Activated CD8-positive, alpha-beta memory T cell treated with anti-CD3 and anti-CD28 coated beads, Interleukin-2, amount 50 U/mL, for 1 hour (primary cell): Measurements from ENCODE around the gene OAF.

Experiments
- DNase-seq: peaks from one replicate; pipeline ENCODE4 v3.0.0-alpha.2; 2020; ENCODE audit errors: extremely low read depth

The OAF gene

DNA sequence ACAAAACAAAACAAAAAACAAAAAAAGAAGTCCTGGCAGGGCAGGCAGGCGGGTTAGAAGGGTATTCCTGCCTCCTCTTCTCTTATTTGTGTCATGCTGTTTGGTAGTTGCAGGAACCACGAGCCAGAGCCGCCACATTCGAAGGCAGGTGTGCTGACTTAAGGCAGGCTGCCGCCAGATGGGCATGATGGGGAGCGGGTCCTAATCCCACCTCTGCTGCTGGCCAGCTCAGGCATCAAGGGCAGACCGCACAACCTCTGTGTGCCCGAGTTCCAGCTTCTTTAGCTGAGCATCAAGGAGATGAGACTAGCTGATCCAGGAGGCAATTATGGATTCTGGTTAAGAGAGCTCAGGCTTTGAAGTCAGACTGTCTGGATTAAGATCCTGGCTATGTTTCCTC lies 12.1 kb downstream of the OAF start:
- no peak for DNase-seq

DNA sequence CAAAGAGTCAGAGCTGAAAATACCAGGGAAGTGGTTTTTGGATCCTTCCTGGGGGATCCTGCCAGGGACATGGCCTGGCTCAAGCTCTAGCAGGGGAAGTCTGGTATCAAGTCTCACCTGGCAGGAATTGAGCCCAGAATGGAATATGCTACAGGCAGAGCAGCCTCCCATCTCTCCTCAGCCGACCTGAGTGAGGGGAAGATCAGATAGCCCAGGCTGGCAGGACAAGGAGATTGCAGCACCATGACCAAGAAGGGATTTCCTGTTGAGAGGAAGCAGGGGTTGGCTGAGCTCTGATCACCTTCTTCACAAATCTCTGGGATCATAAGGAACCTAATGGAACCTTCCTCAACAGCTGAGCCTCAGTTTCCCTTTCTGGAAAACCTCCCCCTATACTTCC lies 13.0 kb downstream of the OAF start:
- DNase-seq, result no peak

DNA sequence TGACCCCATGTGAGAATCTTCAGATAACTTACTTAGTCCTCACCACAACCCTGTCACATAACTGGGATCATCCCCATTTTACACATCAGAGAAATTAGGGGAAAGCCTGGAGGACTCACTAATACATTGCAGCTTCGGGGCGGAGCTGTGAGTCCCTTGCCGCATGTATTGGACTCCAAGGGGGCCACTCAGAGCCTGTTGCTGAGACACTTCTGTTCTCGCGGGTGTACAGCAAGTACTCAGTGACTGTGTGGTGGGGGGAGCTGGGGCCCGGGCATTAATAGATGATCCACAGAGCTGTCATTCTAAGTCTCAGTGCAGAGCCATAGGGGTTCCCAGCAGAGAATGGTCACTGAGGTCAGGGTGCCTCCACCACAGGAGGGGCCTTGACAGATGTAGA lies 13.5 kb downstream of the OAF start:
- no peak for DNase-seq

DNA sequence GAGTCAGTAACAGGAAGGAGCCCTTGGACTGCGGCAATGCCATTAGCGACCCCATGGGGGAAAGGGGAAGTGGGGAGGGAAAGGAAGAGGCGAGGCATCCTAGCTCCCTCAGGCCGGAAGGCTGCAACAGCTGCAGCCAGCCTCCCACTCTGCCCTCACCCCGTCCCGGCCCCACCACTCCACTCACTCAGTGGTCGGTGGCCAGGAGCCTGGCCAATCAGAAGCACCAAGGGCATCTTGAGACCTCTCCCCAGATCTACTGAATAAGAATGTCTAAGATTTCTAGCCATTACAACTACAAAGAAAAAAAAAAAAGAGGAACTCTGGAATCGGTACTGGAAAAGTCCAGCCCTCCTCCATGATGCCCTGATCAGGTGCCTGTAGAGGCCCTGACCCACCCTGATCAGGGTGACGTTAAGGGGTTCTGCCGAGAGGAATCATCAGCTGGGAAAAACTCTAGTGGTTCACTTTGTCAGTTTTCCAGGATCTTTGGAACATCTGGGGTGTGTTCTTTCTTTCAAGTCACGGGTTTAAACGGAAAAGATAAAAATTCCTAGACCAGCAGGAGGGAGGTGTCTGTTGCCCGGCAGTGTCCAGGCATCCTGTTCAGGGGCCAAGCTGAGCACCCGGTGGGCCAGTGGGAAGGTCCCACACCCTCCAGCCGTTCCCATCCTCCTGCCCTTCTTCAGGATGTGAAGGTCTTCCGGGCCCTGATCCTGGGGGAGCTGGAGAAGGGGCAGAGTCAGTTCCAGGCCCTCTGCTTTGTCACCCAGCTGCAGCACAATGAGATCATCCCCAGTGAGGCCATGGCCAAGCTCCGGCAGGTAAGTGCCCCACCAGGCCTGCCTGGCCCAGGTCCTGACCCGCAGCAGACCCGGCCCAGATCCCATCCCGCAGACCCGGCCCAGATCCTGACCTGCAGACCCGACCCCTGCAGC lies 14.4 kb downstream of the OAF start:
- no peak for DNase-seq

DNA sequence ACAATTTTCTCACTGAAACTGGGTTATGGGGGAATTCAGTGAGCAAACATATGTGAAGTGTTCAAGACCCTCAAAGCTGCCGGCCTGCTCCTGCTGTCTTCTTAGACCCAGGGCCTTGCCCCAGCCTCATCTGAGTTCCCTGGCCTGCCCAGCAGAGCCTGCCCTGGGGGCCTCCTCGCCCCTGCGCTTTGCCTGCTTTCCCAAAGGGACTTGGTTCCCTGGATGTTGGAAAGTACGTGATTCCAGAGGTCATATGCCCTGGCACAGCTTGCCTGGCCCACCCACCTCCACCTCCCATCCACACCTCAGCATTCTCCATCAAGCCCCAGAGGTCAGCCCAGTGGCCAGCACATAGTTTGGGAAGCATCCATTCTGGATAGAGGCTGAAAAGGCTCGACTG lies 15.4 kb downstream of the OAF start:
- no peak for DNase-seq

DNA sequence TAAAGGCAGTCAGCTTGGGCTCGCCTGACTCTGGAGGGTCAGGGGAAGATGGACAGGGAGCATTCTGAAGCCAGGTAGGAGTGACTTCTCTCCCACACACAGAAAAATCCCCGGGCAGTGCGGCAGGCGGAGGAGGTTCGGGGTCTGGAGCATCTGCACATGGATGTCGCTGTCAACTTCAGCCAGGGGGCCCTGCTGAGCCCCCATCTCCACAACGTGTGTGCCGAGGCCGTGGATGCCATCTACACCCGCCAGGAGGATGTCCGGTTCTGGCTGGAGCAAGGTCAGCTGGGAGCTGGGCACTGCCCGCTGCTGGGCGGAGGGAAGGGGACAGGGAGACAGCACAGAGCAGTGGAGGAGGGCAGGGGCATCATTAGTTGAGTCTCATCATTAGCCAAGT lies 15.9 kb downstream of the OAF start:
- no peak for DNase-seq

DNA sequence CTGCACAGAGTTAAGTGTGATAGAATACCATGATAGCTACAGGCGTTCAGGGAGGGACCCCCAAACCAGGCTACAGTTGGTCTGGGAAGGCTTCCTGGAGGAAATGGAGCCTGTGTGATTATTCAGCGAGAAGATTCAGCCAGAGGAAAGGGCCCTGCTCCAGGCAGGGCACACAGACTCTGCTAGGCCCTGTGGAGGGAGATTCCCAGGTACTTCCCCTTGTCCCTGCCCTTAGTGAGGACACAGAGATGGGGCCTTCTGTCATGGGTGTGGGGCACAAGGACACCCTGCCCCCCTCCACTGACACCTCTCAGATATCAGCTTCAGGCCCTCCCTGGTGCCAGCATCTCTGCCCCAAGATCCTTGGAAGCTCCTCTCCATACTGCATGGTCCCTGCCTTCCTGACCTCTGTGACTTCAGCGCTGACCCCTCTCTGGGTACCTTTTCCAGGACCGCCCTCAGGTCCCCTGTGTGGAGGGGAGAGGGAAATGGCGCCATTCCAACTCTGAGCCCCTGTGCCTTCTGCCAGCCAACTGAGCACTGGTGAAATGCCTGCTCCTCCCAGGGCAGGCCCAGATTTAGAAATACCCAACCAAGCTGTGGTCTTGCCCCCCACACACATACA lies 16.5 kb downstream of the OAF start:
- no peak for DNase-seq

DNA sequence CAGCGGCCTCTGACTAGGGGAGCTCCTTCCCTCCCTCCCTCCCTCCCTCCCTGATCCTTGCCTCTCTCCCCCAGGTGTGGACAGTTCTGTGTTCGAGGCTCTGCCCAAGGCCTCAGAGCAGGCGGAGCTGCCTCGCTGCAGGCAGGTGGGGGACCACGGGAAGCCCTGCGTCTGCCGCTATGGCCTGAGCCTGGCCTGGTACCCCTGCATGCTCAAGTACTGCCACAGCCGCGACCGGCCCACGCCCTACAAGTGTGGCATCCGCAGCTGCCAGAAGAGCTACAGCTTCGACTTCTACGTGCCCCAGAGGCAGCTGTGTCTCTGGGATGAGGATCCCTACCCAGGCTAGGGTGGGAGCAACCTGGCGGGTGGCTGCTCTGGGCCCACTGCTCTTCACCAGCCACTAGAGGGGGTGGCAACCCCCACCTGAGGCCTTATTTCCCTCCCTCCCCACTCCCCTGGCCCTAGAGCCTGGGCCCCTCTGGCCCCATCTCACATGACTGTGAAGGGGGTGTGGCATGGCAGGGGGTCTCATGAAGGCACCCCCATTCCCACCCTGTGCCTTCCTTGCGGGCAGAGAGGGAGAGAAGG lies 18.1 kb downstream of the OAF start:
- DNase-seq, result no peak

DNA sequence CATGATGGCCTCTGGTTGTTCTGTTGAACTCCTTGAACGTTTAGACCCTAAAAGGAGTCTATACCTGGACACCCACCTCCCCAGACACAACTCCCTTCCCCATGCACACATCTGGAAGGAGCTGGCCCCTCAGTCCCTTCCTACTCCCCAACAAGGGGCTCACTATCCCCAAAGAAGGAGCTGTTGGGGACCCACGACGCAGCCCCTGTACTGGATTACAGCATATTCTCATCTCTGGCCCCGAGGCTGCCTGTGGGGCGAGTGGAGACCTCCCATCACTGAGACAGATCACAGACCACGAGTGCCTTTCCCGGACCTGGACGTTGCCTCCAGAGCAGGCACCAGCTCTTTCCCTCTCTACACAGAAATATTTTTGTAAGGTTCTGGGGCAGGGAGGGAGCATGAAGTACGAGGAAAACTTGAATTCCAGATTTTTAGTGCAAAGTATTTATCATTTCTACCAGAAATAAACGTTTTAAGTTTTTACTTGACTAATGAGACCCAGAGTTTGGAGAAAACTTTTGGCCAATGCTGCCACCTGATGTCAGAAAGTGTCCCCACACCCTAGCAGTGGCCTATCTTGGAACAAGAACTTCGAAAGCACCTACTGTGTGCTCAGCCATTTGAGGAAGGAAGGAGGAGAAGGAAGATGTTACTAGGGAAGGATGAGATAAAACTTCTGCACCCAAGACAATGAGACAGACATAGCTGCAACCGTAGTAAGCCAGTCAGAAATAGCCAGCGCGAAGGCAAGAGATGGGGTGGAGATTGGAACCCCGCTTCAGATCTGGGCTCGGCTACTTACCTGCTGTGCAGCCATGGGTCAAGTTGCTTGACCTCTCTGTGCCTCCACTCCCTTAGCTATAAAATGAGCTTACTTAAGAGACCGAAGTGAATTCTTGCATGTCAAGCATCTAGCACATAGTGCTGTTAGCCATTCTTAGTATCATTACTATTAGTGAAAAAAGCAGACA lies 18.9 kb downstream of the OAF start:
- DNase-seq, result no peak

DNA sequence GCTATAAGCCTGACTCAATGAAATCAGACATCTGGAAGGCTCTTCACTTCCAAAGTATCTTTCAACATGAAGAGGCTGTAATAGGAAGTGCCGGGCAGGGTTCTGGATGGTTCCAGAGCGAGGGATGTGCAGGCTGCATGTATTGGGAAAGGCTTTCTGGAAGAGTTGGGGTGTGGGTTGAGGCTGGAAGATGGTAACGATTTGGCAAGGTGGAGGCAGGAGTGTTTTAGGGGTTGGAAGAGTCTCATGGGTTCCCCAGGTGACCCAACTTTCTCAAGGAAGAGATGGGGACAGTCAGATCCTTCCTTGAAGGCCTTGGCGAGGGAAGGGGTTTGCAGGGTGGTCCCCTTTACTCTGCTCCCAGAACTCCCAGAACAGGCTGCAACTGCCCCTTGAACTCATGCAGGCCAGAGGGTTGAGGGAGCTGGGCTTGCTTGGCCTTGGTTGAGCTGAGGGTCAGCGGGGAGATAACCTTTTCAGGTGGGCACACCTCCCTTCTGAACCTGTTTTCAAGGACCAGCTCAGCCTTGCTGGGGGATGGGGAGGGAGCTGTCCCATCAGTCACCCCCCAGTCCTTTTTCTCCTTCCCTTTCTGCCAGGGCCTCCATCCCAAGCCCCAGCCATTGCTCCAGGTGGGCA lies 19.7 kb downstream of the OAF start:
- no peak for DNase-seq

DNA sequence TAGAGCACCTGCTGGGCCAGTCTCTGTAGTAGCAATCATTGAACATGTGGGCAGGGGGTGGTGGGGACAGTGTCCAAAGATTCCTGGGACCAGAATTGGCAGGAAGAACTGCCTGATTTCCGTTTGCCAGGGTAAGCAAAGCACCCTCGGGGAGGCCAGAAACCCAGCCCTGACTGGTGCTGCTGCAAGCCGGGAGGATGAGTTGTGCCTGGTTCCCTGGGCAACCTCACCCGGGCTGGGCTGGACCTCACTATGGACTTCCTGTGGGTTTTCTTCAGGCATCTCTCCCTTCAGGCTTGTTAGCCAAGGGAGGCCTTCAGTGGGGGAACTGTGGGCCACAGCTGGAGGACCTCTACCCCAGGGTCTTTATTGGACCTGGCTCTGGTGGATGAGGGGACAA lies 21.1 kb downstream of the OAF start:
- DNase-seq, result no peak

DNA sequence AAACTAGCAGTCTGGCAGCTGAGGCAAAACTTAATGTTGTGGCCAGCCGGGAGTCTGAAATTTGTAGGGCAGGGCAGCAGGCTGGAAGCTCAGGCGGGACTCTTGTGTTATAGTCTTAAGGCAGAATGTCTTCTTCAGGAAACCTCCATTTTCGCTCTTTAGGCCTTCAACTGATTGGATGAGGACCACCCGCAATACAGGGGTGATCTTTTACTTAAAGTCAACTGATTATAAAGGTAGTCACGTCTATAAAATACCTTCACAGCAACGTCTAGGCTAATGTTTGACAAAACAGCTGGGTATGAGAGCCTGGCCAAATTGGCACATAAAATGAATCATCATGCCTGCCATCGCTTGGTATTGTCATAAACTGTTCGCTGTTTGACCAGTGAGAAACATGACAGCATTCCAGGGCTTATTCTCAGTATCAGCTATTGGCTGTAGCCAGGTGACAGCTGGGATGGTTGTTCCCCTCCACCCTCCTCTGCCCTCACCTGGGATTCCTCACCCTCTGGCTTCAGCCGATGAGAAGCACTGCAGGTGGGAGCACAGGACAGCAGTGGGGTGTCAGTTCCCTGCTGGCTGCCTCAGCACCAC lies 22.5 kb downstream of the OAF start:
- no peak for DNase-seq

DNA sequence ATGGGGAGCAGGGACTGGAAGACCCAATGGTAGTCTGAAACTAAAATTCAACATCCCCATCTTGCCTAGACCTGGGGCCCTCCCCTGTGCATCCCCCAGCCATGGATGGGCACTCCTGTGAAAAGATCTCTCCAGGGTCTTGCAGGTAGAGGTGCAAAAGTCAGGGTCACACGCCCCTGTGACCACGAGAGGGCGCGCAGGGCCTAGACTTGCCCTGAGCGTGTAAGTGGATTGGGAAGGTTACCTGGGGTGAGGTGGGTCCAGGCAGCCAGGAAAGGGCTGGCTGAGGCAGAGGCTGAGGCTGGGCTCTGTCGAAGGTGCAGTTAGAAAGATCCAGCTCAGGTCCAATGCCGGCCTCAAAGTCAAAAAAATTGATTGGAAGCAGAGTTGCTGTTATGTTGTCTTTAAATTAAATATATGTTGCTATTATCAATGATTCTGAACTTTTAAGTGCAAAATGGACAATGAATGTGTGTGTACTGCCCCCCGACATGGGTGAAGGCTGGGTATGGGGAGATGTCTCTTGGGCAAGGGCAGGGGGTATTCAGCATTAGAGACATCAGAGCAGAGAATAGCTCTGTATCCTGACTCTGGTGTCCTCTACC lies 24.3 kb downstream of the OAF start:
- DNase-seq, result no peak

DNA sequence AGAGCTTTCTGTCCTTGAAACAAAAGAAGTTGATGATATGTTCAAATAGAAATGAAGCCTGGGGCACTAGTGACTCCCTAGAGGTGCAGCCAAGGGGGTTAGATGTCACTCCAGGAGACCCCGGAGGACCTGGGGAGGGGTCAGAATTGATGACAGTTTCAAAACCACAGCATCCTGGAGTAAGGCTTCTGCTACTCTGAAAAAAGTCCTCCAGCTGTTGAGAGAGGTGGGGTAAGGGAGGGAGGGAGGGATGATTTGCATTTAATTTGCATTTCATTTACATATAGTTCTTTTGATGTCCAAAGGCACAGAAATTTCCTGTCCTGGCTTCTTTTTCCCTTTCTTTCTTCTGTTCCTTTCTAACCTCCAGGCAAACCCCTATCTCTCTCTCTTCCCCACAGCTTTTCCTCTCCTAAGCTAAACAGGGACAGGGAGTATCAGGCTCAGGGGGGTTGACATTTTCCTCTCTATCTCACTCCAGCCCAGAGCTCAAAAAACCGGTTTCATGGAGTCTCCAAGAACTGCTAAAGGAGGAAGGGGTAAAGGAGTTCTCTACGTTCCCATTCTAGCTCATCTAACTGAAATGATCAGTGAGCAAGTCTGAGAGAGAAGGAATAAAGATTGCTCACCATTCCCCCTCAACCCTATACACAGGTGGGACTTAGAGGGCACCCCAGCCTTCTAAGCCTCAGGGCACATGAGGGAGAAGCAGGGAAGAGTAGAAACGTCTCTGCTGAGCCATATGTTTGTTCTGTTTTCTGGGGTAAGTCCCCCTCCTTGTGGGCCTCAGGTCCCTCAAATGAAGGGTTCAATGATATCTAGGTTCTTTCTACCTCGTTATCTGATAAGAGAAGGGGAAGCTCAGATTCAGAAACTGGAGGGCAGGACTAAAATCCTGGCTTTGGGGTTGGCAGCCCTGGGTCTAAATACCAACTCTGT lies 25.6 kb downstream of the OAF start:
- no peak for DNase-seq

DNA sequence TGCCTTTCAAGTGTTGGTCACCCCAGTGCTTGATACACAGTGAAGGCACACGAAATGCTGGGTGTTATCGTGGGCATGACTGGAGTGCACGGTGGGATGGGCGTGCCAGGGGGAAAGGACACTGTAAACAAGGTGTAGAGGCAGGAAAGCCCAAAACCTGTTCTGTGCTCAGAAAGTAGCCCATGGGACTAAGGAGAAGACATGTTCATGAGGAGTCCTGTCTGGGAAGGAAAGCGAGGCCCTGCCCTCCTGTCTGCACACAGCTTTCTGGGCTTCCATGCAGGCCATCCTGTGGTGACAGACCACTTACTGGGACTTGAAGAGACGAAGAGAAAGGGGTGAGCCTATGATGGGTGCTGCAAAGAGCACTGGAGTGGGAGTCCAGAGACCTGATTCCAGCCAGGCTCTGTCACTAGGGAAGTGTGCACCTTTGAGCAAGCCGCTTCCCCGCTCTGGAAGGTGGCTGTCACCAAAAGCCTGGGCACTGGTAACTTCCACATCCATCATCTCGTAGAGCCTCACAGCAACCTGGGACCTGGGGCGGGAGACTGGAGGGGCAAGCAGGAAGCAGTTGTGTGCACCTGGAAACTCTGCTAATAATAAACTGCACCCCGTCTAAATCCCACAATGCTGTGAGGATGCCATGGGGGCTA lies 28.3 kb downstream of the OAF start:
- no peak for DNase-seq

DNA sequence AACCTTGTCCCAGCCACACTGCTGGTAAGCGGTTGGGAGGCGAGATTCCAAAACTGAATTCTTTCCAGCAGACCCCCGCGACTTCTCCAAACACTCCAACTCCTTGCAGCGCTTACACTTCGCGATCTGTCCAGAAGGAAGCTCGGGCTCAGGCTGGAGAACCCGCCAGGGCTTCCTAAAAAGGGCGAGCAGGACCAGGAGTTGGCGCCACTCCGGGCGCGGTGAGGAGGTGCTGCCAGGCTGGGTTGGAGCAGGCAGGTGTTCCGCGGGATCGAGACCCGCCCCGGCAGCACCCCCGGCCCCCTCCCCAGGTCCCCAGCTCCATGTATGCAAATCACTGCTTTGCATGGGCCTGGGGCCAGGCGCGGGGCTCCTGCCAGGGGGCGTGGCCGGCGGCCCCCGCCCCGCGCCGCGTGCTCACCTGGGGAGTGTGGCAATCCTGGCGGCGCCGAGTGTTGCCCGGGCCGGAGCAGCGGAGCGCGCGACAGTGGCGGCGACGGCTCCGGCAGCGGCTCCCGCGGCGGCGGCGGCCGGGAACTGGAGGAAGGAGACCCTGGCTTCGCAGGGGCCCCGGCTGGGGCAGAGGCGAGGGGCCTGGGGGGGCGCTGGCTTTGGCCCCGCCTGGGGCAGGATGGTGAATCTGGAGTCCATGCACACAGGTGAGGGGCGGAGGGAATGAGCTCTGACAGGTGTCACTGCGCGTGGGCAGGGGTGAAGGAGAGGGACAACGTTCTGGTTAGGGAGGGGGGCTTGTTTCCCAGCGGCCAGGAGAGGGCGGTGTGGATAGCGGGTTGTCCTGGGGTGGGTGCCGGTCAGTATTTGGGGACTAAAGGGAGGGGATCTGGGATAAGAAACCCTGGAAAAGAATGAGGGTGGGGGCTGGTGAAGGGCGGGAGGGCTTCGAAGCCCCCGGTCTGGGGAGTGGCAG lies 29.1 kb downstream of the OAF start, which contains the start of gene POU2F3:
Gene POU2F3, plus strand, starts transcription at position 428 of the 928 bp plus-strand sequence. Its CDS starts 204 bp downstream, at position 632.
- no peak for DNase-seq

DNA sequence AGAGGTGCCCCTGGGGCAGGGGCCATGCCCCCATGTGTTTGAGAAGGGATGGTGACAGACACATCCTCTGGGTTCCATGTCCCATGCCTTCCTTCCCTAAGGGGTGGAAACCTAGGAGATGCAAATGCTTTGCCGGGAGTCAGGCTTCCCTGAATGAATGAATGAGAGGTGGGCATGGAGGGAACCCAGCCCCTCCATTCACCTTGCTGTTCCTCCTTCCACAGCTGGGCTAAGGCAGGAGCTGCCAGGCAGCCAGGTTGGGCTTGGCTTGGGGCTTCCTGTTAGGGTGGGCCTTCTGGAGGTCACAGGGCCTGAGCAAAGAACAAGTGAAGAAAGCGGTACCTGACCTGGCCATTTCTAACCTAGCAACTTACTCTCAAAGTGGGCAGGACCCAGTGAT lies 30.0 kb downstream of the OAF start:
- no peak for DNase-seq

DNA sequence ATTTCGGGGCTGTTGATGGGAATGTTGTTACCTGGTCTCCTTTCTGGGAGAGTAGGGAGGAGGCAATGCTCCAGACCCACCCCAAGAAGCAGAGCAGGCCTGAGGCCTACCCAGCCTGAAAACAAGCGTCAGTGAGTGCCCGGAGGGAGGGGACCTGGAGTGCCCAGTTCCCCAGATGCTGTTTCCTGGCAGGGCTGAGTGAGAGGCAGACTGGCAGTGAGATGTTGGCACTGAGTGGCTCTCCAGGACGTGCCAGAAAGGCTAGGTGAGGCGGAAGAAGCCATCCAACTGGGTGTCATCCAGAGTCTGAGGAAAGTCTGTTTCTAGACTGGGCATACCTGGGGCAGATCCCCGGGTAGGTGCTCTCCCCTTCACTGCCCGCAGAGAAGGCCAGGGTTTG lies 30.4 kb downstream of the OAF start:
- no peak for DNase-seq
